Measurements from ENCODE around the gene CYLC1.

DNA sequence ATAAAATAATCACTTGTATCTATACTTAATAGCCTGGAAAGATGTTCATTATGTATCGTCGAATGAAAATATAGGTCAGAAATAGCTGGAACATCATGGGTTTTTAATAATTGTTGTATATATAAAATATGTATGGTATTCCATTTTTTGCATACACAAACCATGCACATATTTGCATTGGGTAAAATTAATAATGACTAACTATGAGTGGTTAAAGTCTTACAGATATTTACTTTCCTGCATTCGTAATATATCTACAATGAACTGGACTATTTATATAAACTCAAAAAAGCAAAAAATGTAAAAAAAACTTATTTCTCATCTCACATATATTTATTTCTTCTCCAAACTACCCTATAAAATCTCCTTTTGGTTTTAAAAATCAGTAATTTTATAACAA, 46.0 kb downstream of the CYLC1 start:
- TF ChIP-seq, protein P1, sequence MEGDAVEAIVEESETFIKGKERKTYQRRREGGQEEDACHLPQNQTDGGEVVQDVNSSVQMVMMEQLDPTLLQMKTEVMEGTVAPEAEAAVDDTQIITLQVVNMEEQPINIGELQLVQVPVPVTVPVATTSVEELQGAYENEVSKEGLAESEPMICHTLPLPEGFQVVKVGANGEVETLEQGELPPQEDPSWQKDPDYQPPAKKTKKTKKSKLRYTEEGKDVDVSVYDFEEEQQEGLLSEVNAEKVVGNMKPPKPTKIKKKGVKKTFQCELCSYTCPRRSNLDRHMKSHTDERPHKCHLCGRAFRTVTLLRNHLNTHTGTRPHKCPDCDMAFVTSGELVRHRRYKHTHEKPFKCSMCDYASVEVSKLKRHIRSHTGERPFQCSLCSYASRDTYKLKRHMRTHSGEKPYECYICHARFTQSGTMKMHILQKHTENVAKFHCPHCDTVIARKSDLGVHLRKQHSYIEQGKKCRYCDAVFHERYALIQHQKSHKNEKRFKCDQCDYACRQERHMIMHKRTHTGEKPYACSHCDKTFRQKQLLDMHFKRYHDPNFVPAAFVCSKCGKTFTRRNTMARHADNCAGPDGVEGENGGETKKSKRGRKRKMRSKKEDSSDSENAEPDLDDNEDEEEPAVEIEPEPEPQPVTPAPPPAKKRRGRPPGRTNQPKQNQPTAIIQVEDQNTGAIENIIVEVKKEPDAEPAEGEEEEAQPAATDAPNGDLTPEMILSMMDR (IDR thresholded peaks at IDR 0.05; ENCODE audit: insufficient read depth, low read length) = no peak
- no peak for TF ChIP-seq GABPA (IDR thresholded peaks at IDR 0.05; ENCODE audit: low read depth)
- TF ChIP-seq, protein P2, sequence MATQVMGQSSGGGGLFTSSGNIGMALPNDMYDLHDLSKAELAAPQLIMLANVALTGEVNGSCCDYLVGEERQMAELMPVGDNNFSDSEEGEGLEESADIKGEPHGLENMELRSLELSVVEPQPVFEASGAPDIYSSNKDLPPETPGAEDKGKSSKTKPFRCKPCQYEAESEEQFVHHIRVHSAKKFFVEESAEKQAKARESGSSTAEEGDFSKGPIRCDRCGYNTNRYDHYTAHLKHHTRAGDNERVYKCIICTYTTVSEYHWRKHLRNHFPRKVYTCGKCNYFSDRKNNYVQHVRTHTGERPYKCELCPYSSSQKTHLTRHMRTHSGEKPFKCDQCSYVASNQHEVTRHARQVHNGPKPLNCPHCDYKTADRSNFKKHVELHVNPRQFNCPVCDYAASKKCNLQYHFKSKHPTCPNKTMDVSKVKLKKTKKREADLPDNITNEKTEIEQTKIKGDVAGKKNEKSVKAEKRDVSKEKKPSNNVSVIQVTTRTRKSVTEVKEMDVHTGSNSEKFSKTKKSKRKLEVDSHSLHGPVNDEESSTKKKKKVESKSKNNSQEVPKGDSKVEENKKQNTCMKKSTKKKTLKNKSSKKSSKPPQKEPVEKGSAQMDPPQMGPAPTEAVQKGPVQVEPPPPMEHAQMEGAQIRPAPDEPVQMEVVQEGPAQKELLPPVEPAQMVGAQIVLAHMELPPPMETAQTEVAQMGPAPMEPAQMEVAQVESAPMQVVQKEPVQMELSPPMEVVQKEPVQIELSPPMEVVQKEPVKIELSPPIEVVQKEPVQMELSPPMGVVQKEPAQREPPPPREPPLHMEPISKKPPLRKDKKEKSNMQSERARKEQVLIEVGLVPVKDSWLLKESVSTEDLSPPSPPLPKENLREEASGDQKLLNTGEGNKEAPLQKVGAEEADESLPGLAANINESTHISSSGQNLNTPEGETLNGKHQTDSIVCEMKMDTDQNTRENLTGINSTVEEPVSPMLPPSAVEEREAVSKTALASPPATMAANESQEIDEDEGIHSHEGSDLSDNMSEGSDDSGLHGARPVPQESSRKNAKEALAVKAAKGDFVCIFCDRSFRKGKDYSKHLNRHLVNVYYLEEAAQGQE (IDR thresholded peaks at IDR 0.05; ENCODE audit: insufficient replicate concordance, low read depth) = no peak

Measured in HL-60 (cell line).